ENCODE results near the gene PHGDH.

Gene PHGDH

DNA sequence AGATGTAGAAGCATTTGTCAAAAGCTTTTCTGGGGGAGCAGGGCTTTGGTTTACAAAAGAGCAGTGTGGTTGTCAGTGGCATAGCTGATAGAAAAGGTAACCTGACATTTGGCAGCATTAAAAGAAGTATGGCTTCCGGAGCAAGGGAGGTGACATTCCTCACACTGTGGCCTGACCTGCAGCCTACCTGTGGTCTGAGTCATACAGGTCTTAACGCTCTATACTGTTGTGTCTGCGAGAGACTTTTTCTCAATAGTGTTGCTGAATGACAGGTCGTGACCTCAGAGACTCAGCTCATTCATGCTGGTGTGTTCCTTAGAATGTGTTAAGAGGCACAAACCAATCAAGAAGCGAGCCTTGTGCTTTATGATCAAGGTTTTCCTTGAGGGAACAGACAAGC lies 19.3 kb downstream of the PHGDH start:
- TF ChIP-seq, protein P1, sequence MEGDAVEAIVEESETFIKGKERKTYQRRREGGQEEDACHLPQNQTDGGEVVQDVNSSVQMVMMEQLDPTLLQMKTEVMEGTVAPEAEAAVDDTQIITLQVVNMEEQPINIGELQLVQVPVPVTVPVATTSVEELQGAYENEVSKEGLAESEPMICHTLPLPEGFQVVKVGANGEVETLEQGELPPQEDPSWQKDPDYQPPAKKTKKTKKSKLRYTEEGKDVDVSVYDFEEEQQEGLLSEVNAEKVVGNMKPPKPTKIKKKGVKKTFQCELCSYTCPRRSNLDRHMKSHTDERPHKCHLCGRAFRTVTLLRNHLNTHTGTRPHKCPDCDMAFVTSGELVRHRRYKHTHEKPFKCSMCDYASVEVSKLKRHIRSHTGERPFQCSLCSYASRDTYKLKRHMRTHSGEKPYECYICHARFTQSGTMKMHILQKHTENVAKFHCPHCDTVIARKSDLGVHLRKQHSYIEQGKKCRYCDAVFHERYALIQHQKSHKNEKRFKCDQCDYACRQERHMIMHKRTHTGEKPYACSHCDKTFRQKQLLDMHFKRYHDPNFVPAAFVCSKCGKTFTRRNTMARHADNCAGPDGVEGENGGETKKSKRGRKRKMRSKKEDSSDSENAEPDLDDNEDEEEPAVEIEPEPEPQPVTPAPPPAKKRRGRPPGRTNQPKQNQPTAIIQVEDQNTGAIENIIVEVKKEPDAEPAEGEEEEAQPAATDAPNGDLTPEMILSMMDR (IDR thresholded peaks at IDR 0.05; ENCODE audit: low read length, missing control alignments): no peak
- DNase-seq (ENCODE audit: low read depth): no peak
- no peak overlapping the region for H3K4me3 ChIP-seq (replicated peaks; ENCODE audit: low read depth, low read length)

DNA sequence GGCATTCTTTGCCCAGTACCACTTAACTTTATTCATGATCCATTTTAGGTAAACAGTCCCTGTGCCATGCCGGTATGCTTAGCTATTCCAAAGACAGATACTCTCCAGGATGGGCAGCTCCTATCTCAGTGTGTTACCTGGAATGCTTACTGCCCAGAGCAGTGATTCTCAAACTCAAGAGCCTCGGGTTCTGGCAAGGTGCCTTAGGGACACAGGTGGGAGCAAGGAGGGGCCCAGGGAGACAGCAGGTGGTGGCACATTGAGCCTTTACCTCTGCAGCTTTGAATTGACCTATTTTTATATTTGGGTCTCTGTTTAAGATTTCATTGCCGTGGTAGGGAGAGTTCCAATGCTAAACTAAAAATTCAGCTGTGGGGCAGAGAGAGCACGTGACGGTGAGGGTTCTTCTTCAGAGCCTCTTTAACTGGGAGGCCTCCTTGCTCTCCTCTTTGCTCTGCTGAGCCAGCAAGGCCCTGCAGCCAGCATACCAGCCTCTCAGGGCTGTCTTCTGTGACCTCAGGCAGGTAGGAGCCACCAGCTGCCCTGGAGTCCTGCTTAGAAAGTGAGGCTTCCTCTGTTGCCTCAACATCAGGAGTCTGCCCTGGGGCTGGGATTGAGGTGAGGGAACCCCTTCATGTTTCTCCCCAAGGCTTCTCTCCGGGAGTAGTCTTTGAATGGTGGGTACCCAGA lies 20.2 kb downstream of the PHGDH start:
- no peak overlapping the region for H3K4me3 ChIP-seq (replicated peaks; ENCODE audit: low read depth, low read length)
- no peak for DNase-seq (ENCODE audit: low read depth)
- TF ChIP-seq, protein P1 (IDR thresholded peaks at IDR 0.05; ENCODE audit: low read length, missing control alignments): no peak

DNA sequence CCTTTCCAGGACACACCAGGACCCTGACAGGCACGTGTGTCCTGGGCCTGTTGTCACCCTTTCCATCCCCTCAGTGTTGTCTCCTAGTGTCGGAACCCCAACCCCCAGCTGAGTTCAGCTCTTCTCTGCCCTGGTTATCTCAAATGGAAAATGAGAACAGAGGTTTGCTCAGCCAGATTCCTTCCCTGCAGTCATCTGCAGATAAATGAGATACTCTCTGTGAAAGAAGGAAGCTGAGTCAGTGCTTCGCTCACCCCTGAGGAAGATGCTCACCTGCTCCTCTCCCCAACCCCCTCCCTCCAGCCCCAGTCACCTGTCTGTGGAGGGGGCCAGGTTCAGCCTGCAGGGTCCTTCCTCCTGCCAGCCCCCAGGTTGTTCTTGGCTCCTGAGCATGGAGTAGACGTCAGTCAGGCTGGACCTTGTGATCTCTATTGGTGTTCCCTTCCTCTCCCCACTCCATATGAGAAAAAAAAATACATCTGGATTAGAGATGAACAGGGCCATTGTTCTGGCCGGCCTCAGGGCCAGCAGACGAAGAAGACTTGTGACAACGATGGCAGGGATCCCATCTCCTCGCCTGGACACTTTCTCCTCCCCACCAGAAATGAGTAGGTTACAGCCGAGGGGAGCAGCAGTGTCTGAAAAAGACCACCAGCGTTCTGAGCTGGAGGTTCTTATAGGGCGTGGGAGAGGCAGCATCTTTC lies 20.9 kb downstream of the PHGDH start:
- H3K4me3 ChIP-seq (replicated peaks; ENCODE audit: low read depth, low read length): no peak overlapping the region
- TF ChIP-seq, protein P1 (IDR thresholded peaks at IDR 0.05; ENCODE audit: low read length, missing control alignments): no peak
- peak; percentile 6 for DNase-seq (ENCODE audit: low read depth)

DNA sequence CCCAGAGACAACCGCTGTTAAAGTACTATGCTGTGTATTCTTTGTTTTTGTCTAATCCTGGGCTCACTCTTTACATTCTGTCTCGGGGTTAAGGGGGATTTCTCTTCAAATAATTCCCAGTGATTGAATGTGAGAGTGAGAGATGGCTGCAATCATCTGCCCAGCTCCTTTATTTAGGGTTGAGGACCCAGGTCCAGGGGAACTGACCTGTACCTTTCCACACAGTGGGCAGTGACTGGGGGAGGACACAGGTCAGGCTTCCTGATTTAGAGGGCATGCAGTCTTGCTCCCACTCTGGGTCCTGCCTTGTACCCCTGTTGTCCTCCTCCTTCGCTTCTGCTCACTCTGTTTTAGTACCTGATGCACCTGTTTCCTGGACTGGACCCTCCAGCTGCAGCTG lies 22.0 kb downstream of the PHGDH start:
- TF ChIP-seq, protein P1 (IDR thresholded peaks at IDR 0.05; ENCODE audit: low read length, missing control alignments): no peak
- no peak for DNase-seq (ENCODE audit: low read depth)
- H3K4me3 ChIP-seq (replicated peaks; ENCODE audit: low read depth, low read length): no peak overlapping the region

DNA sequence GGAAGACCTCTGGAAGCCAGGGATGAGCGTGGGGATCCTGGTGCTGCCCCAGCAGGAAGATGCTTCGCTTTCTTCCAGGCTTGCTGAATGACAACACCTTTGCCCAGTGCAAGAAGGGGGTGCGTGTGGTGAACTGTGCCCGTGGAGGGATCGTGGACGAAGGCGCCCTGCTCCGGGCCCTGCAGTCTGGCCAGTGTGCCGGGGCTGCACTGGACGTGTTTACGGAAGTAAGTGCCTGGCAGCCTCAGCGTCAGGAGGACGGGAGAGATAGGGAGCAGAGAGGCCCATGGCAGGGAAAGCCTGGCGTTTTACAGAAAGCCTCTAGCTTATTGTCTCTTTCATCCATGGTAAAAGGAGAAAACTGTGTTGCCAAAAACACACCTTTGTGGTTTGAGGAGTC lies 23.5 kb downstream of the PHGDH start:
- DNase-seq (ENCODE audit: low read depth): no peak
- TF ChIP-seq, protein P1 (IDR thresholded peaks at IDR 0.05; ENCODE audit: low read length, missing control alignments): no peak
- H3K4me3 ChIP-seq (replicated peaks; ENCODE audit: low read depth, low read length): no peak overlapping the region

- DNase-seq (ENCODE audit: low read depth): no peak
- H3K4me3 ChIP-seq (replicated peaks; ENCODE audit: low read depth, low read length): no peak overlapping the region
- TF ChIP-seq, protein P1 (IDR thresholded peaks at IDR 0.05; ENCODE audit: low read length, missing control alignments): no peak
These were observed 24.9 kb downstream of the PHGDH start for GRCh38 chr1:119736649-119737039.
